GM08714 (cell line): Measurements from ENCODE around the gene ABCC1.

ENCODE experiments used
- H3K4me3 ChIP-seq: fragments of 200-500 bp; sonication (Bioruptor generic); 2 replicates; pipeline ENCODE4 v1.5.1; 2014; ENCODE audit warnings: mild to moderate bottlenecking, low read length, inconsistent platforms
- ZNF274 ChIP-seq: IDR thresholded peaks from 2 replicates; pipeline ENCODE4 v1.6.1; 2012; ENCODE audit warnings: mild to moderate bottlenecking, low read depth, low read length

The ABCC1 gene

DNA sequence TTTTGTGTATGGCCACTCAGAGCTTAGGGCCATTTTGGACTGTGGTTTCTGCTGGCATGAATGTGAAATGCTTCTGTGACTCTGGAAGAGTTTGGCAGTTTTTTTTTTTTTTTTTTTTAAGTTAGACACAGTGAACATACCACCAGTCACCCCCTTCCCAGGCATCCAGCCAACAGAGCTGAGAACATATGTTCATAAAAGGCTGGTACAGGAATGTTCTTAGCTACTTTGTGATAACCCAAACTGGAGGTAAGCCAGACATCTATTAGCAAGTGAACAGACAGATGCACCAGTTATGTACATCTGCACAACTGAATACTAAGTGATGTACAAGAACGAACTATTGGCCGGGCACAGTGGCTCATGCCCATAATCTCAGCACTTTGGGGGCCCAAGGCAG is 92.7 kb downstream of the ABCC1 start:
- TF ChIP-seq ZNF274, result no peak
- H3K4me3 ChIP-seq, result no peak overlapping the region

DNA sequence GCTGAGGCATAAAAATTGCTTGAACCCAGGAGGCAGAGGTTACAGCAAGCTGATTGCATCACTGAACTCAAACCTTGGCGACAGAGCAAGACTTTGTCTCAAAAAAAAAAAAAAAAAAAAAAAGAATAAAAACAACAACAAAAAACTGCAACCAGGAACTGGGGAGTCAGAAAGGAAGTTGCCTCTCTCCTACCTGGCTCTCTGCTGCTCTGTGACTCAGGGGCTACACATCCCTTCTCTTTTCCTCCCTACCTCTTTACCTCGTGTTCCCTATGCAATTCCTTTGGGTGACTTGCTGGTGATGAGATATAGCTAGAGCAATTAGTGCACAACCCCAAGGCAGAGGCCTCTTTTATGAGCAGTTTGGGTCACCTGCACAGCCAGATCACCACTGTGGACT is 95.9 kb downstream of the ABCC1 start:
- no peak for TF ChIP-seq ZNF274
- no peak overlapping the region for H3K4me3 ChIP-seq

DNA sequence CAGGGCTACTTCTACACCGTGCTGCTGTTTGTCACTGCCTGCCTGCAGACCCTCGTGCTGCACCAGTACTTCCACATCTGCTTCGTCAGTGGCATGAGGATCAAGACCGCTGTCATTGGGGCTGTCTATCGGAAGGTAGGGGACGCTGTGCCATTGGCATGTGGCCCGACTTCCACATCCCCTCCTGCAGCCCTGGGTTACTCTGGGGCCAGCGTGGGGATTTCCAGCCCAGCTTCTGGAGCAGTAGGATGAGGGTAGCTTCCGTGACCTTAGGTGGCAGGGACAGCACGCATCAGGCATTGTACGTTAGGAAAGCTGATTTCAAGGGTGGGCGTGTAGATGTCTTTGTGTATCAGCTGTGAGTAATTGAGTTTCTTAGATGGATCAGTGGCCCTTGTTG is 96.5 kb downstream of the ABCC1 start:
- no peak for TF ChIP-seq ZNF274
- no peak overlapping the region for H3K4me3 ChIP-seq

DNA sequence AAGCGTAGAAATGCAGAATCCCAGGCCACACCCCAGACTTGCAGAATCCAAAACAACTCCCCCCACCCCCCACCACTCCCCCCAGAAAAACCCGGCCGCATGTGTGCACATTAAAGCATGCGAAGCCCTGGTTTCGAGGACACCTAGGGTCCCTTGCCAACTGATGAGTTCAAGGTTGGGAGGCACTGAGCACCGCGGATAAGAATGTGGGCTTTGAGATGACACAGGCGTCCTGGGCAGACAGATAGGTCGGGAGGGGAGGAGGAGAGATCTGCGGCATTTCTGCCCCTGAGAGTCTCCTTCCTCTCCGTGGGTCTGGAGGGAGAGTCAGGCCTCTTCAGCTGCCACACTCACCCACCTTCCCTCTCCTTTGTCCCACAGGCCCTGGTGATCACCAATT is 98.3 kb downstream of the ABCC1 start:
- no peak overlapping the region for H3K4me3 ChIP-seq
- TF ChIP-seq ZNF274, result no peak

DNA sequence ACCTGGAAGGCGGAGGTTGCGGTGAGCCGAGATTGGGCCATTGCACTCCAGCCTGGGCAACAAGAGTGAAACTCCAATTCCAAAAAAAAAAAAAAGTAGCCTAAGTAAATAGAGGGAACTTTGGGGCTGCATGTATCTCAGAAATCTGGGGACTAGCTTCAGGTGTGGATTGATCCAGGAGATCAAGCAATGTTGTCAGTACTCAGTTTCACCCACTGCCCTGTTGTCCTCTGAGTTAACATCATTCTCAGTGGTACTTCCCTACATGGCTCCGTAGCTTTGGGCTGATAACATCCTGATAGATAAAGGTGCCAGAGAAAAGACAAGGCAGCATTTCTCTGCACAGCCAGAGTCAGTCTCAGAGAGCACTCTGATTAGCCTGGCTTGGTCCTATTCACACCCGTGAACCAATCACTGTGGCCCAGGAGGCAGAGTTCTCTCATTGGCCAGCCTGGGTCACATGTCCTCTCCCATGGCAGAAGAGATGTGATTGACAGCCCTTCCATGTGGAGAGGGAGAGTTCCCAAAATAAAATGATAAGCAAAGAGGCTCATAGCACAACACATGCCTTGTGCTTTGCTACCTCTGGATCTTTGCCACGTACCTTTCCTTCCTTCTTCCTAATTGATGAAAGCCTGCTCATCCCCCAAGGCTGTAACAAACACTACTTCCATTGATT is 99.6 kb downstream of the ABCC1 start:
- TF ChIP-seq ZNF274, result no peak
- no peak overlapping the region for H3K4me3 ChIP-seq

DNA sequence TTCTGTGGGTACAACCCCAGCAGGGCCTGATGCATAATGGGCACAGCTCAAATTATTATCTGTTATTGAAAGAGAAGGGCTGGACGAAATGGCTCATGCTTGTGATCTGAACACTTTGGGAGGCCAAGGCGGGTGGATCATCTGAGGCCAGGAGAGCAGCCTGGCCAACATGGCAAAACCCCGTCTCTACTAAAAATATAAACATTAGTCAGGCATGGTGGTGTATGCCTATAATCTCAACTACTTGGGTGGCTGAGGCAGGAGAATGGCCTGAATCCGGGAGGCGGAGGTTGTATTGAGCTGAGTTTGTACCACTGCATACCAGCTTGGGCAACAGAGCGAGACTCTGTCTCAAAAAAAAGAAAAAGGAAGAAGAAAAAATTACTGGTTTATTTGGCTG is 100.7 kb downstream of the ABCC1 start:
- no peak for TF ChIP-seq ZNF274
- no peak overlapping the region for H3K4me3 ChIP-seq

DNA sequence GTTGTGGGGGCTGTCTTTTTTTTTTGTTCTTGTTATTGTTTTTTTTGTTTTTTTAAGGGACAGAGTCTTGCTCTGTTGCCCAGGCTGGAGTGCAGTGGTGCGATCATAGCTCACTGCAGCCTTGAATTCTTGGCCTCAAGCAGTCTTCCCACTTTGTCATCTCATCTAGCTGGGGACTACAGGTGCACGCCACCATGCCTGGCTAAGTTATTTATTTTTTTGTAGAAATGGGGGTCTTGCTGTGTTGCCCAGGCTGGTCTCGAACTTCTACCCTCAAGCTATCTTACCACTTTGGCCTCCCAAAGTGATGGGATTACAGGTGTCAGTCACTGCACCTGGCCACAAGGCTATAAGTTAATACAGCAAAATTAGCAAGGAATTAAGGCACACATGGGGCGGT is 101.7 kb downstream of the ABCC1 start:
- no peak for TF ChIP-seq ZNF274
- no peak overlapping the region for H3K4me3 ChIP-seq

DNA sequence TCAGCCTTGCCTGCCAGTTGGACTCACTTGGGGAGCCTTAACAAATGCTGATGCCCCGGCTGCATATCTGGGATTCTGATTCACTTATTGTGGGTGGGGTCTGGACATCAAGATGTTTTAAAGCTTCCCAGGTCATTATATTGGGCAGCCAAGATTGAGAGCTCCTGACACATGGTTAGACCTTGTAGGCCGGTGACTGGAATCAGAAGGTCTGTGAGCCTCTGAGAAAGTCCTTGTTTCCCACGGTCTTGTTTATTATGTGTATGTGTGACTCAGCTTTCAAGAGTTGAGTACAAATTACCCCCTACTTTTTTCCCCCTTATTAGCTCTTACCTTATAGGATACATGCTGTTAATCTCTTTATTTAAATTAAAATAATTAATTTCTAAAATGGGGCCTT is 103.5 kb downstream of the ABCC1 start:
- no peak for TF ChIP-seq ZNF274
- no peak overlapping the region for H3K4me3 ChIP-seq

DNA sequence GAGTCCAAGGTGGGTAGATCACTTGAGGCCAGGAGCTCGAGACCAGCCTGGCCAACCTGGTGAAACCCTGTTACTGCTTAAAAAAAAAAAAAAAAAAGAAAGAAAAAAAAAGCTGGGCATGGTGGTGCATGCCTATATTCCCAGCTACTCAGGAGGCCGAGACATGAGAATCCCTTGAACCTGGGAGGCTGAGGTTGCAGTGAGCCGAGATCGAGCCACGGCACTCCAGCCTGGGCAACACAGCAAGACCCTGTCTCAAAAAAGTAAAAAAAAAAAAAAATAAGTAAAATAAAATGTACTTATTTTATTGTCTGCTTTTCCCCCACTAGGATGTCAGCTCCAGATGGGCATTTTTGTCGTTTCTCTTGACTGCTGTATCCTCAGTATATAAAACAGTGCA is 107.7 kb downstream of the ABCC1 start:
- TF ChIP-seq ZNF274, result no peak
- H3K4me3 ChIP-seq, result no peak overlapping the region

DNA sequence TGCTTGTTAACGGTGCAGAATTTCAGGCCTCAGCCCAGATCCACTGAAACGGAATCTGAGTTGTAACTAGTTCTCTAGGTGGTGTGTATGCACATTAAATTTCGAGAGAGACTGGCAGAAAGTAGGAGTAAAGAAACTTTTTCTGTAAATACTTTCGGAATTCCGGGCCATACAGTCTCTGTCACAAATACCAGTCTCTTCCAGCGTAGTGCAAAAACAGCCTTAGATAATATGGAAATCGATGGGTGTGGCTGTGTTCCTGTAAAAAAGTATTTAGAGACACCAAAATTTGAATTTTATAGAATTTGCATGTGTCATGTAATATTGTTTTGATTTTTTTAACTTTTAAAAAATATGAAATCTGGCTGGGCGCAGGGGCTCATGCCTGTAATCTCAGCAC is 109.7 kb downstream of the ABCC1 start:
- no peak overlapping the region for H3K4me3 ChIP-seq
- TF ChIP-seq ZNF274, result no peak

DNA sequence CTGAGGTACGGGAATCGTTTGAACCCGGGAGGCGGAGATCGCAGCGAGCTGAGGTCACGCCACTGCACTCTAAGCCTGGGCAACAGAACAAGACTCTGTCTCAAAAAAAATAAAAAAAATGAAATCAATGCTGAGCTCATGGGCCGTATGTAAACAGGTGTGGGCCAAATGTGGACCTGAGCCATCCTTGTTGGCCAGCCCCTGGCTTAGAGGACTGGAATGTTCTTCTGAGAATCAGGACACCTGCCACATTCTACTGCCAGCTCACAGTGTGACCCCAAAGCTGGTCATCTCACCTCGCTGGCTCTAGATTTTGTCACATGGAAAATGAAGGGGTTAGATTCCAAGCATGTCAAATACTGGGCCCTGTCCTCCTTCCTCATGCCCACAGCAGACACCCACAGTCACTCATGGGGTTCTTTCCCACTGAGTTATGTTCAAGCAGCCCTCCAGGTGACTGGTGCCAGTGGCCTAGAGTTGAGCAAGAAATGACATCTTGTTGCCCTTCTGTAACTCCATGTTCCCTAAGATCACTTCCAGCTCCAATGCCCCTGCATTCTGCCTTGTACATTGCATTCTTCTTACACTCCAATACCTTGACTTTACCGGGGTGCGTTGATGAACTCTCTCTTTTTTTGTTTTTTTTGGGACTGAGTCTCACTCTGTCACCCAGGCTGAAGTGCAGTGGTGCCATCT is 110.6 kb downstream of the ABCC1 start:
- no peak overlapping the region for H3K4me3 ChIP-seq
- TF ChIP-seq ZNF274, result no peak

DNA sequence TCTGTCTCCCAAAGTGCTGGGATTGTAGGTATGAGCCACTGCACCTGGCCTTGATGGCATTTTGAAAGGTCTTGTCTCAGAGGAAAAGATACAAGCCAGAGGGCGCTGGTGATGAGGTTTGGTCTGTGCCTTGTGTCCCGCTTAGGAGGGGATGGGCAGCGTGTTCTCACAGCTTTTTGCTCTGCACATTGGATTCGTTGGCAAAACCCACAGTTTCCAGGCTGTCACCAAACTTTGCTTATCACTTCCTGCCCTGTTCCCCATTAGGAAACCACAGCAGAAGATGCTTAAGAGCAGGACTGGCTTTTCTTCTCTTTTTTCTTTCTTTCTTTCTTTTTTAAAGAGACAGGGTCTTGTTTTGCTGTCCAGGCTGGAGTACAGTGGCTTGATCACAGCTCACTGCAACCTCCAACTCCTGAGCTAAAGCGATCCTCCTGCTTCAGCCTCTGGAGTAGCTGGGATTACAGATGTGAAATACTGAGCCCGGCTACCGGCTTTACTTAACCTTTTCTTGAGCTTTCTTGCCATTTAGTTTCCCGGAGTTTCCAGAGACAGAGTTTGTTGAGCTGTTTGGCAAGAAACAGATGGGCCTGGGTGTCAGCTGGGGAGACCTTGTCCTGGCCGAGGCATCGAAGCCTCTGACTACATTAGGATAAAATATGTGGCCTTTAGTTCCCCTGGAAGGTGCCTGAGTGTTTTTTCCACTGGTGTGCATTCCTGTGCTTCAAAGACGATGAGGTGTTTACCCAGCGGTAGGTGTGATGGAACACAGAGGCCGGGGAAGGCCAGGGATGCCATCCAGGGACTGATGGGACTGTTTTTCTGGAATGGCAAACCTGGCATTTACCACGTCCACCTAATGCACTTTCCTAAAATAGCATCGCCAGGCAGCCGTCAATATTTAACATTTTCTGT is 112.9 kb downstream of the ABCC1 start:
- TF ChIP-seq ZNF274, result no peak
- H3K4me3 ChIP-seq, result no peak overlapping the region

DNA sequence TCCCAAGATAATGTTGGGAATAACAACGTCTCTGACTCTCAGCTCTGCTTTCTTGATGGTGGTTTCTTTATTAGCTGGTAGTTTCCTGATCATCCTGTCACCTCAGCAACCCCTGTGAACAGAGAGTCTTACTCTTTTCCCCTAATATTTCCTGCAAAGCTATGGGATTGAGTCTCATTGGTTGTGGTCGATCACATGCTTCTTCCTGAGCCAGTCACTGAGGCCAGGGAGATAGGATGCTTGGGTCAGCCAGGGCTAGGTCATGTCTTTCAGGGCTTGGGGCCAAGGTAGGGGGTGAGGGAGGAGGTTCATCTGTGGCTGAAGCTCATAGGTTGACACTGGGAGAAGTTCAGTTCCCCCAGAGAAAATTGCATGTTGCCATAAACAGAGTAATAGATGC is 114.3 kb downstream of the ABCC1 start:
- no peak overlapping the region for H3K4me3 ChIP-seq
- TF ChIP-seq ZNF274, result no peak

DNA sequence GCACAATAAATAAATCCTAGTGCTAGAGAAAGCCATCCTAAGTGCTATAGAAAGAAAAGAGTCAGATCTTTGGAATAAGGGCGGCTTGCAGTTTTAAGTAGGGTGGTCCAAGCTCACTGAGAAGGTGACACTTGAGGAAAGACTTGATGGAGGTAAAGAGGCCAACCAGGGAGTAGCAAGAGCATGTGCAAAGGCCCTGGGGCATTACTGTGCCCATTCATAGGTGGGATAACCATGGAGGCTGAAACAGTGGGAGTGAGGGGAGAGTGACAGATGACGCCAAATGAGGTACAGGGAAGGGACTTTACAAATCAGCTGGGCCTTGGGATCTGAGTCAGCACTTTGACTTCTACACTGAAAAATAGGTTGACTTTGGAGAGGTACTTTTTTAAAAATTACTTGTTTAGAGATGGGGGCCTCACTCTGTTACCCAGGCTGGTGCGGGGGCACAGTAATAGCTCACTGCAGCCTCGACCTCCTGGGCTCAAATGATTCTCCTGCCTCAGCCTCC is 115.5 kb downstream of the ABCC1 start:
- TF ChIP-seq ZNF274, result no peak
- H3K4me3 ChIP-seq, result no peak overlapping the region
